A375 (cell line): Measurements from ENCODE around the gene SYNGR4. TPM values are rescaled to one million over a fixed set of nuclear protein-coding genes. Genes with fewer than 3 reads are reported as not detected.

Experiments used
- total RNA-seq: library from RNA; depleted of rRNA; stranded (reverse); fragments of >200 nt; shearing (Covaris generic); gene quantifications from 2 replicates; pipeline ENCODE4 v1.2.3, GENCODE V29; 2014; rRNA removed

The SYNGR4 gene, protein sequence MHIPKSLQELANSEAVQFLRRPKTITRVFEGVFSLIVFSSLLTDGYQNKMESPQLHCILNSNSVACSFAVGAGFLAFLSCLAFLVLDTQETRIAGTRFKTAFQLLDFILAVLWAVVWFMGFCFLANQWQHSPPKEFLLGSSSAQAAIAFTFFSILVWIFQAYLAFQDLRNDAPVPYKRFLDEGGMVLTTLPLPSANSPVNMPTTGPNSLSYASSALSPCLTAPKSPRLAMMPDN
- not detected in 2 replicates for total RNA-seq

DNA sequence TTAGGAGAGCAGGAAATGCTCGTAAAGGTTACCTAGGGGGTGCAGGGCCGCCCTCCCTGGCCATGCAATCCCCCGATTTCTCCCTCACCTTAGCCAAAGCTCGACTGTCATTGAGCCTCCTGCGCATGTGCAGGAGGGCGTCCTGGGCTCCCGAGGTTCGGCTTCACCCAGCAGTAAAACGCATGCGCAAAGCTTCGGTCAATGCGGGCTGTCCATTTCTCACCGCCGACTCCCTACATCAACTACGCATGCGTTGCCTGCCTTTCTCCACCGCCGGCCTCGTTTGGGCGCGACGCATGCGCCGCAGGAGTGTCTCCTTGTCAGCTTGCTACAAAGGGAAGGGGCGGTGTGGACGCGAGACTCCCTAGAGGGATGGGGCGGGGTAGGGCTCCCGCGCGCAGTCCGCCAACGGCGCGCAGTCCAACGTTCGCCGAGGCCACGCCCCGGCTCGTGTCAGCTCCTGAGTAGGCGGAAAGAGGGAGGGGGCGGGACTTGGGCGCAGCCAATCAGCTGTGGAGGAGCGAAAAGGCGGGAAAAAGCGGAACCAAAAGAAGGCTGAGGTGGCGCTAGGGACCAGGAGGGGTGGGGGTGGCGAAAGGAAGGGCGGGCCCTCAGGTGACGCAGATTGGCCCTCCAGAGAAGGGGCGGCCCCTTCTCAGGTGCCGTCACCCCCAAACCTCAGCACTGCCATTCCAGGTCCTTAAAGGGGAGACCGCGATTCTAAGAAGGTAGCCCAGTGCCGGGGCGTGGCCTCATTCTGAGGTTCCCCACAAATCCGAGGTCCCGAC, at the start of gene SYNGR4, which contains the start of gene TMEM143:
SYNGR4 (plus strand) TSS at position 558 of the 788 bp plus-strand sequence. CDS start 1,476 bp downstream, outside the sequence.
TMEM143 (minus strand) TSS at position 131 of the 788 bp plus-strand sequence; CDS start at position 111, 20 bp downstream.

DNA sequence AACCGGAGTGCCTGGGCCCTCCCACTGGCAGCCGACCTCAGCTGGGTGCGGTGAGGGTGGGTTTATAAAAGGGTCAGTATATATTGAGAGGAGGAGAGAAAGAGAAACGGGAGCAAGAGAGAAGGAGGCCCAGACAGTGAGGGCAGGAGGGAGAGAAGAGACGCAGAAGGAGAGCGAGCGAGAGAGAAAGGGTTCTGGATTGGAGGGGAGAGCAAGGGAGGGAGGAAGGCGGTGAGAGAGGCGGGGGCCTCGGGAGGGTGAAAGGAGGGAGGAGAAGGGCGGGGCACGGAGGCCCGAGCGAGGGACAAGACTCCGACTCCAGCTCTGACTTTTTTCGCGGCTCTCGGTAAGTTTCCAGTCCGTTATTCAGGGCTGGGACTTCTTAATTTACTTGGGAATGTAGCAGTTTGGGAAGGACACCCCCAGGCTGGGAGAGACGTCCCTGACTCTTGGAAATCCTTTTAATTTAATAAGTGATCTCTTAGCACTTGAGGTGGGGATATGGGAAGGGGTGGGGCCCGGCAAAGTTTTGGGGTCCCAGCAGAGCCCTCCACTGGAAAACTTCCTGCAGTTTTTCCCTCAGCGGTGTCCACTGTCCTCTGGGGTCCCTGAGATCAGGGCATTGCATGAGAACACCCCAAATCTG, 38.8 kb upstream of the SYNGR4 start, which contains the start of gene EMP3:
EMP3 (plus strand) TSS at position 288 of the 646 bp plus-strand sequence. CDS start 1,293 bp downstream, outside the sequence.

DNA sequence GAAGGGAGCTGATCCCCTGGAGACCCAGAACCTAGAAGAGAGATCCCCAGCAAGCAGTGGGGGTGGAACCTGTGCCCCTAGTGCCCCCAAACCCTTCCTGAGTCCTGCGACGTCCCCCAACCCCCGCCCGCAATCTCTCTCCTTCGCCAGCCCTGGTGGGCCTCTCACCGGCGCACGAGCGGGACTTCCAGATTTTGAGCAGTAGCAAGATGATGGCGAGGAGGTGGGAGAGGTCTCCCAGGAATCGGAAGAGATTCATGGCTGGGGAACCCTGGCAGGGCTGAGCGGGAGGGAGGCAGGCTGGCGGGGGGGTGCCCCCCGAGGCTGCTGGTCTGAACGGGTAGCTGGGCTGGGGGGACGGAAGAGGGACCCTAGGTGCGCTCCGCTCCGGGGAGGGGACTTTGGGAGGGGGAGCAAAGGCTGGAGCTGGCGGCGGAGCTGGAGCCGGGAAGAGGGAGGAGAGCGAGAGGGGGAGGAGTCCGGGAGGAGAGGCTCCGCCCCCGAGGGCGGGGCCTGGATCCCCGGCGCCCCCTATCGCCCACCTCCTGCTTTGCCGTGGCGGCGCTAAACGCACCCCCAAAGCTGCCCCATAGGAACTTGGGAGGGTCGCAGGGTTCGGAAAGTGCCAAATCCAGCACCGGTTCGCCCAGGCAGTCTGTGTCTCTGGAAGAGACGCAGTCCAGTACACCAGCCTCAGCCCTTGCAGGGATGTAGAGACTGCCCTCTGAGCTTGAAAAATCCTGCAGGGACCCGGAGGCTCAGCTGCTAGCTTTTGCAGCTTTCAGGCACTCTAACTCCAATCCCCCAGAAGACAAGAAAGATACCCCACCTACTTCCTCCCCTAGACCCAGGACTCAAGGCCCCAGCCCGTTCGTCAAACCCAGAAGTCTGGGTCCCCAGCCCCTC, 27.2 kb downstream of the SYNGR4 start, which contains the start of gene KDELR1:
KDELR1 (minus strand) TSS at position 452 of the 906 bp plus-strand sequence; CDS start at position 259, 193 bp downstream.

DNA sequence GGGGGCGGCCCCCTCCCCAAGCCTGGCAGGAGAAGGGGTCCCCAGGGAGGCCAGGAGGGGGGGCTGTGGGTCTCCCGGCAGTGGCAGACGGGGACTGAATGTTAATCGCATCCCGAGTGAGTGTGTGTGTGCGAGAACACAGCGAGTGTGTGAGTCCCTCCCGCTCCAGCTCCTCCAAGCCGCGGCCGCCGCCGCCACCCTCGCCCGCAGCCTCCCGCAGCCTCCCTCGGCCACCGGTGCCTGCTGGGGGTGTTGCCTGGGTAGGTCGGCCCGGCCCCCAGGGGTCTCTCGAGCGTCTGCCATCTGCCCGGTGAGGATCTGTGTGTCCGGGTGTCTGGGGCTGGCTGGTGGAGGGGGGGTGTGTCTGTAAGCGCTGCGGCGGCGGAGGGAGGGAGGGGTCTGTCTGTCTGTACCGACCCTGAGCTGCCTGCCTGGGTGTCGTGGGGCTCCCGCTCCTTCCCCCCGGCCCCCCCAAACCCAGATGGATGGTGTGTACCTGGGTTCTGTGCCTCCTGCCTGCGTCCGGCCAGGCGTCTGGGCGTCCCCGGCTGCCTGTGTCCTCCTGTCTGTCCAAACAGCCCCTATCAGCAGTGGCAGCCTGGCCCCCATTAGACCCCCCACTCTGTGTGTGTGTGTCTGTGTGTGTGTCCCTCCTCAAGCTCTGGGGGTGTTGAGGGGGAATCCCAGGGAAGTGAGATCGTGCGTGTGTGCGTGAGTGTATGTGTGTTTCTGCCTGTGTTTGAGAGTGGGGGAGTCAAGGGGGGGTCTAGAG, 29.6 kb downstream of the SYNGR4 start, which contains the start of gene GRIN2D:
GRIN2D (plus strand) TSS at position 110 of the 772 bp plus-strand sequence. CDS start 4,725 bp downstream, outside the sequence.

Other genes starting within 250 kb of the SYNGR4 start
- gene LIG1, start 194.0 kb upstream of the SYNGR4 start, total RNA-seq: 89.0 and 114 TPM in 2 replicates
- 2.4 and 4.6 TPM in 2 replicates for gene ZSWIM9, start 193.7 kb upstream of the SYNGR4 start, total RNA-seq
- gene CARD8, start 108.5 kb upstream of the SYNGR4 start, total RNA-seq: 15.3 and 17.5 TPM in 2 replicates
- gene ZNF114, start 94.3 kb upstream of the SYNGR4 start, total RNA-seq: 0.05 TPM in 1 of 2 replicates, not detected in the other
- 90.4 and 123 TPM in 2 replicates for gene EMP3, start 38.8 kb upstream of the SYNGR4 start, total RNA-seq
- 4.2 and 9.2 TPM in 2 replicates for gene TMEM143, start 427 bp upstream of the SYNGR4 start, total RNA-seq
- gene KDELR1, start 27.2 kb downstream of the SYNGR4 start, total RNA-seq: 48.7 and 57.4 TPM in 2 replicates
- gene GRIN2D, start 29.3 kb downstream of the SYNGR4 start, total RNA-seq: not detected in 2 replicates
- 79.1 and 89.2 TPM in 2 replicates for gene GRWD1, start 81.6 kb downstream of the SYNGR4 start, total RNA-seq
- 2.1 and 3.1 TPM in 2 replicates for gene KCNJ14, start 91.2 kb downstream of the SYNGR4 start, total RNA-seq
- 84.3 and 86.4 TPM in 2 replicates for gene CYTH2, start 105.0 kb downstream of the SYNGR4 start, total RNA-seq
- 0.37 TPM in 1 of 2 replicates, not detected in the other for gene LMTK3, start 147.5 kb downstream of the SYNGR4 start, total RNA-seq
- gene SULT2B1, start 187.8 kb downstream of the SYNGR4 start, total RNA-seq: not detected in 2 replicates
- not detected in 2 replicates for gene SPACA4, start 242.4 kb downstream of the SYNGR4 start, total RNA-seq